H9 (cell line): ENCODE data around the gene ADAMTS17. TPM values are rescaled to one million over a fixed set of nuclear protein-coding genes. Genes with fewer than 3 reads are reported as not detected.
A peak's percentile ranks its signal among the peaks of the same experiment; 100 is the strongest.

Experiments
- DNase-seq: peaks from one replicate; pipeline ENCODE4 v3.0.0-alpha.2; 2017
- H2AFZ ChIP-seq: one replicate; pipeline ENCODE4 v1.6.1; 2013; ENCODE audit warnings: mild to moderate bottlenecking, low read length, control low read depth, moderate library complexity
- H2AK5ac ChIP-seq: 2 replicates; pipeline ENCODE4 v1.6.1; 2013; ENCODE audit warnings: low read length, control low read depth, mixed read lengths; ENCODE audit not compliant: insufficient read length
- H2BK120ac ChIP-seq: one replicate; pipeline ENCODE4 v1.6.1; 2013; ENCODE audit warnings: low read depth, mild to moderate bottlenecking, low read length, control low read depth, inconsistent platforms; ENCODE audit not compliant: poor library complexity, severe bottlenecking
- H2BK12ac ChIP-seq: 2 replicates; pipeline ENCODE4 v1.6.1; 2013; ENCODE audit warnings: low read length, control low read depth, mixed read lengths, low read depth; ENCODE audit not compliant: insufficient read length
- H2BK15ac ChIP-seq: 2 replicates; pipeline ENCODE4 v1.6.1; 2013; ENCODE audit warnings: low read depth, low read length, control low read depth
- H2BK20ac ChIP-seq: one replicate; pipeline ENCODE4 v1.6.1; 2013; ENCODE audit warnings: low read depth, mild to moderate bottlenecking, low read length, control low read depth, inconsistent platforms; ENCODE audit not compliant: poor library complexity, severe bottlenecking
- H2BK5ac ChIP-seq: 2 replicates; pipeline ENCODE4 v1.6.1; 2013; ENCODE audit warnings: low read length, control low read depth, mixed read lengths; ENCODE audit not compliant: insufficient read length
- H3K14ac ChIP-seq: 2 replicates; pipeline ENCODE4 v1.6.1; 2013; ENCODE audit warnings: low read length, control low read depth; ENCODE audit not compliant: insufficient read depth
- H3K18ac ChIP-seq: 2 replicates; pipeline ENCODE4 v1.6.1; 2013; ENCODE audit warnings: low read depth, mild to moderate bottlenecking, mixed read lengths, low read length, control low read depth; ENCODE audit not compliant: insufficient read length
- H3K23ac ChIP-seq: 2 replicates; pipeline ENCODE4 v1.6.1; 2013; ENCODE audit warnings: low read length, control low read depth, mixed read lengths, low read depth; ENCODE audit not compliant: insufficient read length
- H3K23me2 ChIP-seq: 2 replicates; pipeline ENCODE4 v1.6.1; 2013; ENCODE audit warnings: low read depth, mild to moderate bottlenecking, mixed read lengths, low read length, control low read depth; ENCODE audit not compliant: insufficient read length, poor library complexity, severe bottlenecking
- H3K27ac ChIP-seq: 2 replicates; pipeline ENCODE4 v1.5.1; 2013; ENCODE audit warnings: low read length, control low read depth, mixed read lengths, low read depth; ENCODE audit not compliant: insufficient read length
- H3K27me3 ChIP-seq: 2 replicates; pipeline ENCODE4 v1.6.1; 2013; ENCODE audit warnings: low read length, control low read depth, inconsistent platforms; ENCODE audit not compliant: insufficient read depth
- H3K4ac ChIP-seq: 2 replicates; pipeline ENCODE4 v1.6.1; 2013; ENCODE audit warnings: low read depth, mild to moderate bottlenecking, control low read depth, inconsistent platforms, low read length, moderate library complexity
- H3K4me1 ChIP-seq: 2 replicates; pipeline ENCODE4 v1.6.1; 2013; ENCODE audit warnings: low read length, control low read depth, inconsistent platforms; ENCODE audit not compliant: insufficient read depth
- H3K4me2 ChIP-seq: 2 replicates; pipeline ENCODE4 v1.6.1; 2013; ENCODE audit warnings: low read length, control low read depth, mixed read lengths; ENCODE audit not compliant: insufficient read length, insufficient read depth
- H3K56ac ChIP-seq: 2 replicates; pipeline ENCODE4 v1.6.1; 2013; ENCODE audit warnings: low read depth, mild to moderate bottlenecking, mixed read lengths, low read length, control low read depth; ENCODE audit not compliant: insufficient read length
- H3K79me1 ChIP-seq: 2 replicates; pipeline ENCODE4 v1.6.1; 2013; ENCODE audit warnings: low read depth, mild to moderate bottlenecking, moderate library complexity, low read length, control low read depth, inconsistent platforms; ENCODE audit not compliant: insufficient read depth, poor library complexity, severe bottlenecking
- H3K79me2 ChIP-seq: 2 replicates; pipeline ENCODE4 v1.6.1; 2013; ENCODE audit warnings: low read length, control low read depth, inconsistent platforms; ENCODE audit not compliant: insufficient read depth
- H3K9ac ChIP-seq: 2 replicates; pipeline ENCODE4 v1.6.1; 2013; ENCODE audit warnings: low read length, control low read depth, mixed read lengths; ENCODE audit not compliant: insufficient read length; ENCODE audit errors: extremely low read depth
- H3K9me3 ChIP-seq: one replicate; pipeline ENCODE4 v1.6.1; 2013; ENCODE audit warnings: low read depth, low read length, inconsistent platforms; ENCODE audit not compliant: control insufficient read depth
- H3T11ph ChIP-seq: one replicate; pipeline ENCODE4 v1.6.1; 2013; ENCODE audit warnings: mild to moderate bottlenecking, low read length, control low read depth, inconsistent platforms
- H4K20me1 ChIP-seq: one replicate; pipeline ENCODE4 v1.6.1; 2013; ENCODE audit not compliant: control insufficient read depth, insufficient read length, insufficient read depth
- H4K5ac ChIP-seq: 2 replicates; pipeline ENCODE4 v1.6.1; 2013; ENCODE audit warnings: low read depth, mild to moderate bottlenecking, mixed read lengths, low read length, control low read depth; ENCODE audit not compliant: insufficient read length
- H4K8ac ChIP-seq: replicated peaks from 2 replicates; pipeline ENCODE4 v1.6.1; 2013; ENCODE audit warnings: low read length, control low read depth, mixed read lengths, low read depth; ENCODE audit not compliant: insufficient read length
- H4K91ac ChIP-seq: 2 replicates; pipeline ENCODE4 v1.6.1; 2013; ENCODE audit warnings: low read depth, mild to moderate bottlenecking, moderate library complexity, mixed read lengths, low read length, control low read depth; ENCODE audit not compliant: insufficient read length
- H3K27ac Mint-ChIP-seq, 3 experiments: 2 replicates in 2 of 3; 3 replicates in 1 of 3; pipeline ENCODE4 v1.8.0; 2020 to 2021; ENCODE audit warnings: mixed read lengths in 3 of 3, mild to moderate bottlenecking in 1 of 3, moderate library complexity in 1 of 3
- H3K27me3 Mint-ChIP-seq: 2 replicates; pipeline ENCODE4 v1.8.0; 2021; ENCODE audit warnings: low read depth, mild to moderate bottlenecking, moderate library complexity, mixed read lengths
- H3K36me3 Mint-ChIP-seq, 3 experiments: 2 replicates in 2 of 3; 3 replicates in 1 of 3; pipeline ENCODE4 v1.8.0; 2020 to 2021; ENCODE audit warnings: low read depth in 3 of 3, mixed read lengths in 3 of 3; ENCODE audit not compliant: insufficient read depth in 1 of 3
- H3K4me1 Mint-ChIP-seq, 2 experiments: 2 replicates each; pipeline ENCODE4 v1.8.0; 2020; ENCODE audit warnings: mixed read lengths in 2 of 2
- H3K4me3 Mint-ChIP-seq, 2 experiments: 2 replicates in 1 of 2; 3 replicates in 1 of 2; pipeline ENCODE4 v1.8.0; 2020 to 2021; ENCODE audit warnings: mild to moderate bottlenecking in 2 of 2, mixed read lengths in 2 of 2, moderate library complexity in 1 of 2
- H3K9me3 Mint-ChIP-seq, 2 experiments: 2 replicates in 1 of 2; 3 replicates in 1 of 2; pipeline ENCODE4 v1.8.0; 2020; ENCODE audit warnings: mild to moderate bottlenecking in 2 of 2, mixed read lengths in 2 of 2, moderate library complexity in 1 of 2
- CTCF ChIP-seq: fragments of 200-600 bp; sonication (generic); conservative IDR thresholded peaks from 3 replicates; pipeline ENCODE4 v1.8.0; 2021; ENCODE audit warnings: antibody characterized with exemption, mild to moderate bottlenecking
- WGBS: extraction: QIAGEN DNeasy Blood & Tissue Kit; methylation state at CpG from one replicate; pipeline ENCODE4 v1.1.7; 2013; ENCODE audit warnings: missing lambda C conversion rate, low lambda C conversion rate, mixed read lengths; ENCODE audit not compliant: insufficient read length; ENCODE audit errors: extremely low coverage; 5-methylcytosine and 5-hydroxymethylcytosine counted together
- total RNA-seq: library from RNA; stranded (reverse); gene quantifications from 2 replicates; pipeline ENCODE4 v1.2.1, GENCODE V29; 2021

The ADAMTS17 gene
- total RNA-seq, 1 experiment from 2014 or later: 2.9 TPM

GRCh38 chr15:100042558-100042957 is 299.2 kb downstream of the ADAMTS17 start:
- TF ChIP-seq CTCF: no peak
- no peak overlapping the region for H3K27ac ChIP-seq
- H3K27me3 Mint-ChIP-seq: no peaks in the 10 kb centered on the region

More at GRCh38 chr15:100042558-100042957, 299.2 kb downstream of the ADAMTS17 start:
- Mint-ChIP-seq H3K4me1 (no peaks in the 10 kb centered on the region), H3K9me3 (peaks cover 11 to 15% of the 10 kb centered on the region in 2 experiments), H3K36me3 (peaks cover 0 to 11% (median 6%) of the 10 kb centered on the region in 3 experiments; a peak in 5 of 7 replicates), H3K4me3 (no peak overlapping the region), H3K27ac (no peak overlapping the region)
- Histone ChIP-seq H3T11ph (peak overlapping the region; percentile 36), H3K23ac (no peak overlapping the region), H4K5ac (no peak overlapping the region), H4K8ac (no peak overlapping the region), H4K91ac (no peak overlapping the region), H3K56ac (no peak overlapping the region), H3K9me3 (peaks cover 3% of the 10 kb centered on the region), H3K4ac (no peak overlapping the region), H2BK15ac (no peak overlapping the region), H3K14ac (no peak overlapping the region), H3K27me3 (no peaks in the 10 kb centered on the region), H2BK5ac (no peak overlapping the region), H2AK5ac (no peak overlapping the region), H3K9ac (no peak overlapping the region), H2BK120ac (no peak overlapping the region), H2BK12ac (no peak overlapping the region), H3K4me2 (no peak overlapping the region), H3K79me1 (no peaks in the 10 kb centered on the region), H3K23me2 (no peaks in the 10 kb centered on the region), H2BK20ac (no peak overlapping the region), H4K20me1 (no peaks in the 10 kb centered on the region), H2AFZ (no peak overlapping the region), H3K18ac (no peak overlapping the region), H3K4me1 (no peaks in the 10 kb centered on the region), H3K79me2 (no peaks in the 10 kb centered on the region)
- no peak for DNase-seq
- WGBS: no CpG with 5 or more reads among the region's 5 CpGs
